Measurements from ENCODE around the gene NCR2.

DNA sequence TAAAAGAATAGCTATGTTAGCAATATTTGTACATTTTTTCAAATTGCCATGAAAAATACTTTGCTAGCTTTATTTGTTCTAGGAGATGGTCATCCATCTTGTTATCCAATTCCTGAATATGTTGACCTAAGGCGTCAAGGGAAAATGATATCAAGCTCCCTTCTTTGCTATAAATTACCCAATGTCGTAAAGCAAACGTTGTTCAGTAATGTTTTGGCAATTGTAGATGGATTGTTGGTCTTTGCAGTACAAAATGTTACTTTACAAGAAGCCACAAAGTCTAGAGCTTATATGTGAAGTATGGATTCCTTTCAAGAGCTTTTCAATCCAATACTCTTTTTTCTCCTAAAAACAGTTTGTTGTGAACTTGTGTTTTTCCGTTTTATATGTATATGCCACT is 3.3 kb downstream of the NCR2 start:
- TF ChIP-seq, protein P1, sequence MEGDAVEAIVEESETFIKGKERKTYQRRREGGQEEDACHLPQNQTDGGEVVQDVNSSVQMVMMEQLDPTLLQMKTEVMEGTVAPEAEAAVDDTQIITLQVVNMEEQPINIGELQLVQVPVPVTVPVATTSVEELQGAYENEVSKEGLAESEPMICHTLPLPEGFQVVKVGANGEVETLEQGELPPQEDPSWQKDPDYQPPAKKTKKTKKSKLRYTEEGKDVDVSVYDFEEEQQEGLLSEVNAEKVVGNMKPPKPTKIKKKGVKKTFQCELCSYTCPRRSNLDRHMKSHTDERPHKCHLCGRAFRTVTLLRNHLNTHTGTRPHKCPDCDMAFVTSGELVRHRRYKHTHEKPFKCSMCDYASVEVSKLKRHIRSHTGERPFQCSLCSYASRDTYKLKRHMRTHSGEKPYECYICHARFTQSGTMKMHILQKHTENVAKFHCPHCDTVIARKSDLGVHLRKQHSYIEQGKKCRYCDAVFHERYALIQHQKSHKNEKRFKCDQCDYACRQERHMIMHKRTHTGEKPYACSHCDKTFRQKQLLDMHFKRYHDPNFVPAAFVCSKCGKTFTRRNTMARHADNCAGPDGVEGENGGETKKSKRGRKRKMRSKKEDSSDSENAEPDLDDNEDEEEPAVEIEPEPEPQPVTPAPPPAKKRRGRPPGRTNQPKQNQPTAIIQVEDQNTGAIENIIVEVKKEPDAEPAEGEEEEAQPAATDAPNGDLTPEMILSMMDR (IDR thresholded peaks at IDR 0.05): no peak
- no peak for TF ChIP-seq EZH2 (IDR thresholded peaks at IDR 0.05; ENCODE audit: borderline replicate concordance, insufficient read depth, low read depth, low read length, poor library complexity, severe bottlenecking)

Measured in B cell (primary cell).